ENCODE measurements around the gene RNF40.

GRCh38 chr16:30753596-30753995 is 8.5 kb upstream of the RNF40 start:
- TF ChIP-seq POLR2AphosphoS5 (IDR thresholded peaks at IDR 0.05; ENCODE audit: insufficient read depth in 1 of 2, low read depth in 1 of 2): no peak
- TF ChIP-seq CTCF (IDR thresholded peaks at IDR 0.05): no peak
